Kidney tubule cell (primary cell): ENCODE results near the gene GCSH.
A peak's percentile ranks its signal among the peaks of the same experiment; 100 is the strongest.

ENCODE experiments used
- DNase-seq: peaks from one replicate; pipeline ENCODE4 v3.0.0-alpha.2; 2018; ENCODE audit warnings: low spot score

GCSH gene

DNA sequence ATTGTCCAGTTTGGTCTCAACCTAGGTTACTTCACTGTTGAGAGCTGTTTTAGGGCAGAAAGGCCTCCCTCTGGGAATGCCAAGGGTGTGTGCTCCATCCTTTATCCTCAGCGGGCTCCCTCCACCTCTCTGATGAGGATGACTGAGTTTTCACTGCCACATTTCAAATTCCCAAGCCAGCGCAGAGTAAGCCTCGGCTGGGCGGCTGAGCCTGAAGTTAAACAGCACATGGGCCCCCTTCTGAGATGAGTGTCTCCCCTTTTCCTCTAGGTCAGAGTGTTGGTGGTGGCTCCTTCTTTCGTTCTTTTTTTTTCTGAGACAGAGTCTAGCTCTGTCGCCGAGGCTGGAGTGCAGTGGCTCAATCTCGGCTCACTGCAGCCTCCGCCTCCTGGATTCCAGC is 5.5 kb upstream of the GCSH start:
- DNase-seq = no peak

DNA sequence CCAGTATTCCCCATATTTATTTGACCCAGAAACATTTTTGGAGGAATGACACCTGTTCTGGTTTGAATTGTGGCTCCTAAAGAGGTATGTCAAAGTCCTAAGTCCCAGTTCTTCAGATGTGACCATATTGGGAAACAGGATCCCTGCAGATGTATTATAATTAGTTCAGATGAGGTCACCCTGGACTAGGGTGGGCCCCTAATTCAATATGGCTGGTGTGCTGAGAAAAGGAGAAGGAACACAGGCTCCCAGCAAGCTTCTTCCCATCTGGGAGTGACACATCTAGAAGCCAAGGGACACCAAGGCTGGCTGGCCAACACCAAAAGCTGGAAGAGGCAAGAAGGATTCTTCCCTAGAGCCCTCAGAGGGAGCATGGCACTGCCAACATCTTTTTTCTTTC is 3.8 kb upstream of the GCSH start:
- DNase-seq = no peak

DNA sequence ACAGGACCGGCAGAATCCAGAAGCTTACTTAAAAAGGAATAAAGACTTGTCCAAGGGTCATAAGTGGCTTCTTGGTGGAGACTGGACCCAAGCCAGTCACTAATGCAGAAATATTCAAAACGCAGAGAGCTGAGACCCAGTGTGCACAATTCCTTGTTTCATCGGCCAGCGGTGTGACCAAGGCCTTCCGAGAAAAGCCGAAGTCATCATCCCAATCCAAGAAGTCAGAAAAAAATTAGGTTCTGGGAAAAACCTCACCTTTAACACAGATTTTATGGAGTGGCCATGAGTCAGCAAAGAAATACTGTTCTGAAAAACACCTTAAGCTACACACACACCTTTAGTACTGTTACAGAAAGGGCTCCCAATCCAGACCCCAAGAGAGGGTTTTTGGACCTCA is 1.0 kb upstream of the GCSH start:
- no peak for DNase-seq

DNA sequence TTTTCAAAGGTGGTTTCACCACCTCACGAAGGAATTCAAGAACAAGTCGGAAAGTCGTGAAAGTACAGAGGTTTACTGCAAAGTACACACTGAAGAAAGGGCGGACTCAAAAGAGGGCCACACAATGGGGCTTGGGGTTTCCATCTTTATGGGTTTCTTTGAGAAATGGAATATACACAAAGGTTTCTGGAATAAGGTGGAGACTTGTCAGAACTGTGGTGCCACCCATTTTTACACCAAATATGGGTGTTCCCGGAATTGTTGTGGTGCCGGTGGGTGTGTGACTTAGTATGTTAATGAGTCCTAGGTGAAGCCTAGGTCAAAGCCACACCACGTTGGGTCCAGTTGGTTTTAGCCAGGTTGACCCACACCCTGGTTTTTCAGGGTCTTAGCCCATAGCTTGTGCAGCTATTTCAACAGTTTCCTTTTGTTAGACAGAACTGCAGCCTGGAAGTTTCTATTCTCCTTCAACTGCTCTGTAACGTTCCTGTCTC is 567 bp upstream of the GCSH start:
- no peak for DNase-seq

- DNase-seq = no peak
Measured at GRCh38 chr16:81095653-81095952, 592 bp downstream of the GCSH start.

- peak; percentile 18 for DNase-seq
Measured at GRCh38 chr16:81094771-81095251, 1.4 kb downstream of the GCSH start.

- no peak for DNase-seq
Measured at GRCh38 chr16:81088836-81089235, 7.4 kb downstream of the GCSH start.

DNA sequence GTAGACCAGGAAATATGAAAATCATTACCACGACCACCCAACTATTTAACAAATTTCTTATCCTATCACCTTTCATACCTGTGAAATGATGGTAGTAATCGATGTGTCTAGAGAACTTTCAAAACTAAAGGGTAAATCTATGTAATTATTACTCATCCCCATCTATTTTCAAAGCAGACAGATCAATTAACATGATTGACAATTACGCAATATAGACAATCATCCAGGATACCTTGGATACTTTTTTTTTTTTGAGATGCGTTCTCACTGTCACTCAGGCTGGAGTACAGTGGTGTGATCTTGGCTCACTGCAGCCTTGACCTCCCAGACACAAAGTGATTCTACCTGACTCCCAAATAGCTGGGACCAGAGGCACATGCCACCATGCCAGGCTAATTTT is 15.2 kb downstream of the GCSH start:
- no peak for DNase-seq

- no peak for DNase-seq
Measured at GRCh38 chr16:81080233-81080632, 16.0 kb downstream of the GCSH start.

GRCh38 chr16:81077076-81077940 is 18.9 kb downstream of the GCSH start, which contains the start of gene C16orf46:
Gene C16orf46, minus strand, starts transcription at chr16:81077238. Its CDS starts 13,283 bp downstream, at chr16:81063955.
- DNase-seq = peak; percentile 96

DNA sequence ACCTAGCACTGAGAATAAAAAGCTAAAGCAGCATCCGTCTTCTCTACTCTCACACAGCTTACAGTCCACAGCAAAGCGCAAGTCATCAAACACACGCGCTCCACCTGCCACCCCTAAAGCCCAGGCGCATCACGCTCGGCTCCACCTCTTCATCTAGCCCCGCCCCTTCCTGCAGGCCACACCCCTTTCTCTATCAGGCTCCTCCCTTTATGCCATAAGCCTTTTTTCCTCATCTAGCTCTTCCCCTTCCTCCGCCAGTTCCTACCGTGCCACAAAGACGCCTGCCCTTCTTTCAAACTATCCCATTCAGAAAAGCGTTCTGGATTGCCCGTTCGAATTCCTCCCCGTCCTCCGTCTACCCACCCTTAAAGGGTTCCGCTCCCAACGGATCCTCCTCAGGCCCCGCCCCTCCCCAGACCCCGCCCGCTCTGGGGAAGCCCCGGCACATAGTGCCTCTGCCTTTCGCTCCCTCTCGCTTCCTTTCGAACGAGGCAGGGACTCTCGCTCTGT is 19.6 kb downstream of the GCSH start:
- peak; percentile 86 for DNase-seq

- DNase-seq = no peak
Measured at GRCh38 chr16:81073560-81074330, 22.4 kb downstream of the GCSH start.

DNA sequence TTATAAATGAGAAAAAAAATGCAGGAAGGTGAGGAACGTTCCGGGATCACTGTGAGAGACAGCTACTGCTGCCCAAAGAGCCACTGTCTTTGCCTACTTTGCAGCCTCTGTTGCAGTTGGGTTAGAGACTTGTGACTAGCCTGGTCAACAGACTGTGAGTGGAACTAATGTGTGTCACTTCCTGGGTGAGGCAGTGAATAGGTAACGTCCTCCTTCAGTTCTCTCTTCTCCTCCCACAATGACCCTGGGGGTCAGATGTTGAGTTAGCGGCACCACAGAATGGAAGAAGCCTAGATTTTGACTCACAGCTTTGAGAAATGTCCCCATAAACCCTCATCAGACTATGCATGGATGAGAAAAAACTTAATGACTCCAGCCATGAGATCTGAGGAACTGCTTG is 24.4 kb downstream of the GCSH start:
- peak; percentile 84 for DNase-seq

GRCh38 chr16:81070979-81071378 is 25.2 kb downstream of the GCSH start:
- DNase-seq = no peak

GRCh38 chr16:81069063-81069462 is 27.1 kb downstream of the GCSH start:
- DNase-seq = no peak

GRCh38 chr16:81067166-81067565 is 29.0 kb downstream of the GCSH start:
- DNase-seq = no peak

DNA sequence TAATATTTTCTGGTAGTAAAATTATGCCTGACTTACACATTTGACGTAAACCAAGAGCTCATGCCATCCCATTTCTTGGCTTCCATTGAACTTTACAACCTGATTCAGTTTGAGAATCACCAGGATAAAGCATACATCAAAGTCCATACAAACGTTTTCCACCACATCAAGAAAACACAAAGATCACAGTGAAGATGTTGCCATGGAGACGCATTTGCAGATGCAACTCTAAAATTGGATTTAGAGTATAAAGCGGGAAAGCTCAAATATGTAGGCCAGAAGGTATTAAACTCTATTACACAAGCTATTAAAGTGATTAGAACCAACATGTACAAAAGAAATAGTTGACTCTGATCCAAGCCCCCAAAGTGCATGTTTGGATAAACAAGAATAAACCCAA is 29.5 kb downstream of the GCSH start:
- DNase-seq = no peak

DNA sequence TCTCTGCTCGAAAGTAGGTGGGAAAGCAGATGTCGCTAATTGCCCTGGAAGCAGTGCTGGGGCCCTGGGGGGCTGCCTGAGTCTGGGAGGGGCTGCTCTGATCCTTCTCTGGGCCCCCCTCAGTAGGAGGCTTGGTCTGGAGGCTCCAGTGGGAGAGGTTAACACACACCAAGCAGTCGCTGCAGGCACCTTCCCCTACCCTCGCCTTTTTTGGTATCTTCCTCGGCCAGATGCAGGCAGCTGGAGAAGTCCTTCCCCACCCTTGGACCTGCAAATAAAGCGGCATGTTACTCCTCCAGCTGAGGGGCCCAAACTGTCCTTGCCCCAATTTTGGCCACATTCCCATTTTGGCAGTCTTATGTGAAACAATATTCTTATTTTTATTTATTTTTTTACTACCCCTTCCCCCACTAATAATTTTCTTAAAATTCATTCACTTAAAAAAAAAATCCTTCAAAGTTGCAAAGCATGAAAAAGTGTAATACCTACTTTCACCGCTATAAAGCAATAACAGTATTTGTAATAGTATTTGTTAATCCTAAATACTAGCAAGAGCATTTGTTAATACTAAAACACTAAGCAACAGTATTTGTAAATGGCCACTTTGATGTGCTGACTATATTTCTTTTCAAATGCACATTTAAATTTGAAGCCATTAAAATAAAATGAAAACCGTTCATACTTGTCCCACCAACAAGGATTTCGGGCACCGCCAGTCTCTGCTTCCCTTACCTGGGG is 34.2 kb downstream of the GCSH start:
- DNase-seq = no peak

DNA sequence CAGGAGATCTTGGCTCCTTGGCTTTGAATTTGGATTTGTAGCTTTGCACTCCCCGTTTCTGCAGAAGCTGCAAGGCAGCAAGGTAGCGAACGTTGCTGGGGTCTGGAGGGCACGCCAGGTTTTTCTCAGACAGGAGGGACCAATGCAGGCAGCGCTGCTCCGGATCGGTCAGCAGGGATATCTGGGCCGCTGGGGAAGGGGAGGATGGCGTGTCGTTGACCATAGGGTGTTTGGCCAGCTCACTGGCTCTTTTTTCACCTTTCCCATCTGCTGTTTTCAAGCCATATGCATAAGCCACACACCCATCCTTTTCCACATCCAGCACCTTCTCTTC is 34.9 kb downstream of the GCSH start:
- DNase-seq = no peak

DNA sequence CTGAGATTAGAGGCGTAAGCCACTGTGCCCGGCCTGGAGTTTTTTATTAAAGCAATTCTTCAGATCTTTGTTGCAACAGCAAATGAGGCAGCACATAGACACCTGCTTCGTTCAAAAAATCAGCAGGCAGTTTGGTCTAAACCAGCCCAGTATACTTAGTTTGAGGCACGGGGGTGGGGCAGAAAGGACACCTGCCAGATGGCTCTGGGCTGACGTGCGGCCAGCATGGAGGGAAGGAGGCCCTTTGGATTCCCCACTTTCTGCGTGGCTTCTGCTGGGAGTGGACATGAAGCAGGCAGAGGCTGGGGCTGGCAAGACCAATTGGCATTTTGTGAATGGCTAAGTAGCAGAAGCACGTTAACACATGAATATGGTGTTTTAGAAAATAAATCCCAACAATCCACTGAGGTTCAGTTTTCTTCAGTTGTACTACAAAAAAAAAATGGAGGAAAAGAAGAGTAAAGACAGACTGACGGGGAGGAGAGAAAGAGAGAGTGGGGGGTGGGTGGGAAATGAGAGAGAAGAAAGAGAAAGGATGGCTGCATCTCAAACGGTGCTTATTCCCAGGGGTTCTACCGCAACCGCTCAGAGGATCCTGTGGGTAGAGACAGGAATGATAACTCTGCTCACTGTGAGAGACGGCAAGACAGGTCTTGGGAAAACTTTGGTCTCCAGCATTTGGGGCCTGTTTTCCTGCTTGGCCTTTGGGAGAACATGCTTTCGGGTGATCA is 35.5 kb downstream of the GCSH start:
- DNase-seq = no peak

- no peak for DNase-seq
Measured at GRCh38 chr16:81053761-81054160, 42.4 kb downstream of the GCSH start.

DNA sequence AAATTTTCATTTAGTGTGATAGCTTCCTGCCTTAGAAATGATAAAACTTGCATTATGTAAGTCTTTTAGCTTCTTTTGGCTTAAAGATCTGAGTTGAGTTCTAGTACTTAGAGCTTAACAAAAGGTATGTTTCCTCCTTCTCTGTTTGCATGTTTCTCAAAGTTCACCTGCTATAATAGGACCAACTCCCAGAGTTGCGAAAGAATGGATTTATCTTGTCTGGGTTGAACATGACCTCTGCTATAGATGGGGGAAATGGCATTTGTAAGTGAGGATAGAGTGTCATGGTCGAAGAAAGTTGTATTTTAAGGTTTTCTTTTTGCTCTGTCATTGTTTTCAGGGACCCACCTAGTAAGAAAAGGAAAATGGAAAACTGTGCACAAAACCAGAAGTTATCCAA is 53.4 kb downstream of the GCSH start:
- DNase-seq = no peak
